ENCODE results near the gene MEOX2. TPM values are rescaled to one million over a fixed set of nuclear protein-coding genes. Genes with fewer than 3 reads are reported as not detected.

Gene MEOX2
- polyA plus RNA-seq (ENCODE audit: insufficient read length in 4 of 4): 1 to 10 TPM; 2.0 to 4.5 (median 2.6) TPM

DNA sequence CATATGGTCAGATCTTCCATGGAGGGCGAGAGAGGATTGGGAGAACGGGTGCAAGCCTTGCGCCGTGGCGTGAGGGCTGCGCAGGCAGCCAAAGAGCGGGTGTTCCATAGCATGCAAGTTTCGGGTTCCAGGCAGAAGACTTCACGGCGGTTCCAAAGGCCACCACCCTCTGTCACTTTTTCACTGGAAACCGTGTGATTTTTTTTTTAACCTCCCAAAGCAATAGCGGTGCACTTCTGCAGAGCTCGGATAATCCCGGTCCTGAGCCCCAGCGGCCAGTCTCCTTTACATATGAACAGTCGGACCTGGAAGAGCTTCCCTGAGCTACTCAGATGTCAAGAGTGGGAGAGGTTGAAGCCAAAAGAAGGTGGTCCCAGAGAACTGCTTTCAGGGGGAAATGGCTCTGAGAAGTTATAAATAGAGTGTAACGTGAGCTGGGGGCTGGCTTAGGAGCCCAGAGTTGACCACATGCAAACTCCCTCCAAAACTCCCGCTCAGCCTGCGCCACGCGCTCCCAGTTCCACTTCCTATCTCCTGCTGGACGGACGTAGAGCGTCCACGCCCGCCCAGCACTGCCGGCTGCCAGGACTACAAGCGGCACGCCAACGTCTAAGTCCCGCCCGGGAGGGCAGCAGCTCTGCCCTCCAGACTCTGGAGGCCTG, at the start of gene MEOX2:
Gene MEOX2, minus strand, starts transcription at position 389 of the 662 bp plus-strand sequence. Its CDS starts 281 bp downstream, at position 108.
- DNase-seq (ENCODE audit: low read depth in 4 of 4, low spot score in 3 of 4): peak; percentile 54 to 60 (median 57)

DNA sequence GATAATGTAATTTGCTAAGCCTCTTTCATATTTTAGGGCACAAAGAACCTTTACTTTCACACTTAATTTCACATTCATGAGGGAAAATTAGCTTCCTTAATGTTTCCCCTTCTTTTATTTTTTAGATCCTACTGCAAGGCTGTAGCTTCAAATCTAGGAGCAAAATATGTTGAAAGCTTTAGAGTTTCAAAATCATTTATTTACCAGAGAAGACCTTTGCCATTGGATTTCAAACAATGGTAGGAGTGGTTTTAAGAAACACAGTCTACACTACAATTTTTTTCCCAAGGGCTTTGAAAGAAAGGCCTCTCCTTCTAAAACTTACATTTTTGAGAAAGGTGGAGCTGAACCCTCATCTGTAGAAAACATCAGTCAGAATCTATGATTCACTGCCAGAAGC, 43.3 kb upstream of the MEOX2 start:
- no peak for DNase-seq (ENCODE audit: low read depth in 4 of 4, low spot score in 3 of 4)

DNA sequence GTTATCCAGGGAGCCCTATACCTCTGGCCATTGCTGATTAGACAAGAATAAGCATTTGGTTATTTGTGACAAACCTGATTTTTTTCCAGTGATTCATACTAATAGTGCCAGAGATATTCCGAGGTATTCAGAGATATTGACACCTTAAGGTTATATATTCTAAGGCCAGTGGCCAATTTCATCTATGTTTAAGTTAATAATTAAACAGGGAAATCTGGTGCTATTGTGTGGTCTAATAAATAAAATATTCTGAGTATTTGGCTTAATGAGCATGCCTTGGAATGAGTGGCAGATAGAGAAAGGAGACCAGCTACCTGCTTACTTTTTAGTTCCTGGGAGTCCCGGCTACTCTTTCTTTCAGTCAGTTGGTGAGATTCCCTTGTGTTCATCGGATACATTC, 38.6 kb upstream of the MEOX2 start:
- DNase-seq (ENCODE audit: low read depth in 4 of 4, low spot score in 3 of 4): no peak

DNA sequence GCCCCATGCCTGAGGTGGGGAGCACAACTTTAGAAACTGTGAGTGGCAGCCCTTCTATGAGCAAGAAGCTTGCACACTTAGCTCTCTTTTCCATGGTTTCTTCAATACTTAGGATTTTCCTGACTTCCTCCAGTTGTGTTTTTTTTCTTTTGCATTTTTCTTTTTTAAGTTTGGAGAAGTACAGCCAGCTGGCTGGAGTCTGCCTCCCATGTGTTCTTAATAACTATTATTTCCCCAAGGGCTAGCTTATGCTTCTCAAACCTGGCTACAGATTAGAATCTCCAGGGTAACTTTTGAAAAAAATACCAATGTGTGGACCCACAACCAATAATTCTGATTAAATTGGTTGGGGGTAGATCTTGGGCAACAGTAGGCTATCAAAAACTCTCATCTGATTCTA, 37.4 kb upstream of the MEOX2 start:
- no peak for DNase-seq (ENCODE audit: low read depth in 4 of 4, low spot score in 3 of 4)

DNA sequence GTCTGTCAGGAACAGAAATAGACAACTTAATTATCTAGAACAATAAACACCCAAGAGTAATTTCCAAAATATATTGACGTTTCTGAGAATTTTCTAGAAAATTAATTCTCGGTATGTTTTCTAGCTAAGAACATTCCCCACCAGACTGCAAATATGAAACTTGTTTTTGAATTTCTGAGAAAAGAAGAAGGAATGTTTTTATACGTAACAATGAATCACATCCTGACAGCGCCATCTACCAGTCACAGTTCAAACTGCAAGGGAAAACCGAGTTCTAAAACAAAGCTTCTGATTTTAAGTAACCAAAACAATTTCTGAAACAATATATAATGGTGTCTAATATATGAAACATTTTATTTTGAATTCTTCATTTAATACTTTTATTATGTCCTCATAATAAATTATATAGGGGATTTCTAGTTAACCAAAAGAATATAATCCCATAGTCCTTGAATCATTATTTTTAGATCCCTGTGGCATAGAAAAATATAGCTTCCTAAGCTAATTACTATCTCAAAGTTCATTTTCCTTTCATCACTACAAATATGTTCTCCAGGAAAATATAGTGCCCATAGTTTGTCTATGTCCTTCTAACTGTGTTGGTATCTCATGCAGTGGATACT, 34.5 kb upstream of the MEOX2 start:
- DNase-seq (ENCODE audit: low read depth in 4 of 4, low spot score in 3 of 4): peak in 1 of 4 donors; percentile 4

- DNase-seq (ENCODE audit: low read depth in 4 of 4, low spot score in 3 of 4): no peak
Observed at GRCh38 chr7:15719311-15719710, 32.8 kb upstream of the MEOX2 start.

DNA sequence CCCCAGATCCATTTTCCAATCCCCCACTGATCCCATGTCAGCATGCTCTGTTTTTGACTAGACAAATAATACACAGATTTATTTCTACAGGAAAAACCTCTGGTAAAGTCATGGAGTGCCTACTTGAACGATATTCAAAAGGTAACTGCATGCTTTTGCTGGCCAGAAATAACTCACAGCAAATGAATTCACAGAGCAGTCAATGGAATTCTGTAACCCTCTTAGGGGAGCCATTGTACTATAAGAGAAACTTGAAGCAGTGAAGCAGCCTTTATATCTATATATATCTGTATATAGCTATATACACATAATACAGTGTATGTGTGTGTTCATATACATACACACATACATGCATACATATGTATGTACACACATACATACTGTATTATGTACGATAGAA, 29.0 kb upstream of the MEOX2 start:
- DNase-seq (ENCODE audit: low read depth in 4 of 4, low spot score in 3 of 4): no peak

DNA sequence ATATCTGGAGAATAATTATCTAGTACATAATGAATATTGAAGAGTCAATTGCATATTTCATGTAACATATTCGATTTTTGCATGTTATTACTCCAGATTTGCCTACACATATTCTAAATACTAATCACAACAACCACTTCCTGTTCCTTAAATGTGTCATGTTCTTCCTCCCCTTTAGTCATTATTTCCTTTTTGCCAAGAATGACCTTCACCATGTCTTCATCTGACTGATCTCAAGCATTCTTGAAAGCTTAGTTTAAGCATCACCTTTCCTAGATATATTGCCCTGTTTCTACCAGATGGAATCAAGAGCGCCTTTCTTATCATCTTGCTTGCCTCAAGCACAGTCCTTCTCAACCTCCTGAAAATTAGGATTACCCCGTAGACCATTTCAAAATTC, 23.5 kb upstream of the MEOX2 start:
- no peak for DNase-seq (ENCODE audit: low read depth in 4 of 4, low spot score in 3 of 4)

GRCh38 chr7:15707570-15707969, 21.1 kb upstream of the MEOX2 start:
- no peak for DNase-seq (ENCODE audit: low read depth in 4 of 4, low spot score in 3 of 4)

- no peak for DNase-seq (ENCODE audit: low read depth in 4 of 4, low spot score in 3 of 4)
Observed at GRCh38 chr7:15703732-15704131, 17.2 kb upstream of the MEOX2 start.

GRCh38 chr7:15692501-15693020, 6.1 kb upstream of the MEOX2 start:
- no peak for DNase-seq (ENCODE audit: low read depth in 4 of 4, low spot score in 3 of 4)

- DNase-seq (ENCODE audit: low read depth in 4 of 4, low spot score in 3 of 4): no peak
Observed at GRCh38 chr7:15688911-15689310, 2.4 kb upstream of the MEOX2 start.

GRCh38 chr7:15688279-15688626, 1.8 kb upstream of the MEOX2 start:
- DNase-seq (ENCODE audit: low read depth in 4 of 4, low spot score in 3 of 4): no peak

- peak in 2 of 4 donors; percentile 19 to 28 for DNase-seq (ENCODE audit: low read depth in 4 of 4, low spot score in 3 of 4)
Observed at GRCh38 chr7:15687546-15688278, 1.2 kb upstream of the MEOX2 start.

DNA sequence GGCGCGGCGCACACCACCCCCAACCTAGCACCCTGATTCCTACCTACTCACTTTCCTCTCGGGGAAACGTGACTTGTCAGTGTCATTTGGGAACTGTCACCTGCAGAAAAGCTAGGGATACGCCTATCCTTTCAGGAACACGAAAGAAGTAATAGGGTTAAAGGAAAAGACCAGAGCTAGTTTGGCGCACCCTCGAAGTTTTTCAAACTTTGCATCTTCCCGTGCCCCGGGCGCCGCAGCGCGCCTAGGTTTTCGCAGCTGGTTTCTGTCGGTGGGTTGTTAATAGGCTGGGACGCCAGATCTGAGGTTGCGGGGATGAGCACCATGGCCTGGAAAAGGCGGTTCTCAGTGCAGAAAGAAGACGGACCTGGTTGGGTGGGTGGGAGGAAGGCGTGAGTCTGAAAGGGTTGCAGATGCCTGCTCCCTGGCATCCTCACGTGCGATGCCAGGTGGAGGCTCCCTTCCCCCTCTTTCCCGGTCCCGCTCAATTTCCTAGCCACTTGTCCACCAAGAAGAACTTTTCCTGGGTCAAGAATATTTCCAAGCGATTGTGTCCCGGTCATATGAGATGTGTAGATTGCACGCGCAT, 568 bp upstream of the MEOX2 start:
- DNase-seq (ENCODE audit: low read depth in 4 of 4, low spot score in 3 of 4): peak in 1 of 4 donors; percentile 15

DNA sequence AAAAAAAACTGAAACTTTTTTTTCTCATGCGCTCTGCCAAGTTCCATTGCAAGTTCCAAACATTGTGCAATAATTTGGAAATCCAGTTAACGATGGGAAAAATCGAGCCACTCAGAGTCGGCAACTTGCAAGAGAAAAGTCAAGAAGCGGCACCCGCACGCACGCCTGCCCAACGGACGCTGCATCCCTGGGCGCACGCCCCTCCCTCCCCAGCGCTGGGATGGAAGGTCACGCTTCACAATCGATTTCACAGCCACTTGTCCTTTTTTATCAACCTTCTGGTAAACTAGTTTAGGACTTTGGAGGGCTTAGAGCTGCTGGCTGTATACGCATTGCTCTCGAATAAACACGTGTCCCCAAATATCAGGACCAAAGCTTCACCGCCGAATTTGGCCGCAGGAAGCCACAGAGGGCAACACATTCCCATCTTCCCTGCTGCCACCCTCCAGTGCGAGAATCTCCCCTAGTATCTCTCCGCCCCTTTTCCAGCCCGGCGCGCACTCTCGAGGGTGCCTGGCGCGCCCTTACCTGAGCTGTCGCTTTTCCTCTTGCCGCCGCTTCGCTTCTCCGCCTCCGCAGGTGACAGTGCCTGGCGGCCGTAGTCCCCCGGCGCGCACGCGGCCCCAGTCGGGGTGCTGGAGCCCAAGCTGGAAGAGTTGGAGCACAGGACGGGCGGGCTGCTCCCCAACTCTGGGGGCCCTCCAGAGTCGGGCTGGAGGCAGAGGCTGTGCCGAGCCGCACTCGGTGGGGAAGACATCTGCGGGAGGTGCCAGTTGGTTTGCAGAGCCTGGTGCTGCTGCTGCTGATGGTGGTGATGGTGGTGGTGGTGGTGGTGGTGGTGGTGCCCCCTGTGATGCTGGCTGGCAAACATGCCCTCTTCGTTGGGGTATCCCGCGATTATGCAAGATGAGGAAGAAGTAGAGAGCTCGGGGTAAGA, 857 bp downstream of the MEOX2 start:
- DNase-seq (ENCODE audit: low read depth in 4 of 4, low spot score in 3 of 4): peak in 1 of 4 donors; percentile 18

DNA sequence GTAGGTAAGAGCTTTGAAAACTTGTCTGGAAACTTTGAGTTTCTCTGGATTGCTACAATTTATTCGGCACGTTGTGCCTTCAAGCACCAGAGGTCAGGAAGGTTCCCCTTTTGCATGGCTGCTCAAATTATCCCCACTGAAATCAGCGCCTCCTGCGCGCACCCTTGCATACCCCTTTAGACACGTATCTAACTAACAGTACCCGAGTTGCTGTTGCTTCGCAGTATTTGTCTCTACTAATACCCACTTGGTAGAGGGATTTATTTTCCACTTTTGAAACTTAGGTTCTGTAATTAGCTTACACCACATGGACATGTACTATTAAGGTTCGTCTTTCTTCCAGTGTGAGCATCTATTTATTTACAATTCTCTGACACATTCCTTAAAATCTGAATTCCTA, 1.6 kb downstream of the MEOX2 start:
- DNase-seq (ENCODE audit: low read depth in 4 of 4, low spot score in 3 of 4): no peak

- no peak for DNase-seq (ENCODE audit: low read depth in 4 of 4, low spot score in 3 of 4)
Observed at GRCh38 chr7:15684111-15684800, 2.2 kb downstream of the MEOX2 start.

DNA sequence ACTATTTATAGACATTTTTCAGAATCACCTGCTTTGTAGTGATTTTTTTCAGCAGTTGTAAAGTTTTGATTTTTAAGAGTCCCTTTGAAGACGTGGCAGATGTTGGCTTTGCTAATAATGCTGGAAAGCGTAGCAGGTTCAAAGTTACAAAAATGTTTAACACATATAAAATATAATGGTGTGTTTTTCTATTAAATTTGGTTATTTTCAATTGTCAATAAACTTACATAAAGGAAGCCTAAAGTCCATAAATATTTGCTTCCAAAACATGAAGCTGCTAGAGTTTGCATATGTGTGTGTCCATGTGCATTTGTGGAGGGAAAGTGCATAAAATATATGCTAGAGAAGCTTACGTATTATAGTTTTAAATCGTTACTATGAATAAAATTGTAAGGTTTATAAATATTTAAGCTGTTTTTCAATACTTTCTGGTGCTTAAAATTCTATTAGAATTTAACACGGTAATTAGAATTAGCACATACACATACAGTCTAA, 3.7 kb downstream of the MEOX2 start:
- DNase-seq (ENCODE audit: low read depth in 4 of 4, low spot score in 3 of 4): no peak

All from right renal pelvis (tissue), 4 donors.